OCI-LY7 (cell line): Measurements from ENCODE around the gene TSTD2. TPM values are rescaled to one million over a fixed set of nuclear protein-coding genes. Genes with fewer than 3 reads are reported as not detected.

Experiments used
- BruUV-seq: library from RNA; stranded (reverse); fragments of 400-500 nt; replicated peaks from 2 replicates; lab custom pipeline; 2021; lab: Mats Ljungman, UMichigan
- CTCF ChIA-PET: fragments of 300-600 bp; sonication (Branson Sonifier 250); formaldehyde crosslinking; loops from one replicate; lab custom pipeline; 2022; ENCODE audit warnings: antibody characterized with exemption; ENCODE audit not compliant: unreplicated experiment; lab: Charles Lee
- POLR2A ChIA-PET: fragments of 300-600 bp; sonication (Branson Sonifier 250); formaldehyde crosslinking; loops from one replicate; lab custom pipeline; 2022; ENCODE audit warnings: antibody characterized with exemption; lab: Charles Lee
- DNase-seq: peaks from one replicate; pipeline ENCODE4 v3.0.0-alpha.2; 2015; ENCODE audit warnings: low spot score
- H2AFZ ChIP-seq: fragments of 200-600 bp; sonication (generic), shearing (Covaris generic); 2 replicates; pipeline ENCODE4 v1.6.1; 2014; ENCODE audit warnings: mild to moderate bottlenecking, antibody characterized with exemption, low read length, moderate library complexity
- H3K27ac ChIP-seq: fragments of 200-600 bp; sonication (generic); 2 replicates; pipeline ENCODE4 v1.5.1; 2014; ENCODE audit warnings: mixed run types, low read depth, mild to moderate bottlenecking, moderate library complexity, low read length, inconsistent platforms; ENCODE audit not compliant: poor library complexity, severe bottlenecking
- H3K36me3 ChIP-seq: fragments of 200-600 bp; sonication (generic); 2 replicates; pipeline ENCODE4 v1.6.1; 2014; ENCODE audit warnings: mild to moderate bottlenecking, antibody characterized with exemption, low read length, moderate library complexity, mixed read lengths; ENCODE audit not compliant: insufficient read depth
- H3K4me1 ChIP-seq: fragments of 200-600 bp; sonication (generic); 2 replicates; pipeline ENCODE4 v1.5.1; 2014; ENCODE audit warnings: mild to moderate bottlenecking, low read length; ENCODE audit not compliant: insufficient read depth, poor library complexity, severe bottlenecking
- H3K4me2 ChIP-seq: fragments of 200-600 bp; sonication (generic); 2 replicates; pipeline ENCODE4 v1.6.1; 2014; ENCODE audit warnings: mild to moderate bottlenecking, low read length
- H3K4me3 ChIP-seq: fragments of 200-600 bp; sonication (generic); 2 replicates; pipeline ENCODE4 v1.5.1; 2014; ENCODE audit warnings: mild to moderate bottlenecking, low read depth, low read length; ENCODE audit not compliant: poor library complexity, severe bottlenecking
- H3K79me2 ChIP-seq: fragments of 200-600 bp; sonication (generic); 2 replicates; pipeline ENCODE4 v1.6.1; 2016; ENCODE audit warnings: low read depth, mild to moderate bottlenecking, low read length, moderate library complexity, mixed read lengths; ENCODE audit not compliant: insufficient read depth
- H3K9me2 ChIP-seq: fragments of 200-600 bp; sonication (generic); 2 replicates; pipeline ENCODE4 v1.6.1; 2016; ENCODE audit warnings: mild to moderate bottlenecking, low read length, mixed read lengths; ENCODE audit not compliant: insufficient read depth
- H3K9me3 ChIP-seq: fragments of 200-600 bp; sonication (generic); 2 replicates; pipeline ENCODE4 v1.6.1; 2014; ENCODE audit warnings: mild to moderate bottlenecking, mixed run types, low read length, mixed read lengths
- H4K20me1 ChIP-seq: fragments of 200-600 bp; sonication (generic); 2 replicates; pipeline ENCODE4 v1.6.1; 2014; ENCODE audit warnings: mild to moderate bottlenecking, antibody characterized with exemption, low read length, moderate library complexity, mixed read lengths; ENCODE audit not compliant: insufficient read depth
- CTCF ChIP-seq: fragments of 200-600 bp; sonication (generic); conservative IDR thresholded peaks from 2 replicates; pipeline ENCODE4 v1.5.1; 2014; ENCODE audit warnings: mild to moderate bottlenecking, antibody characterized with exemption, low read length, moderate library complexity, mixed read lengths
- EZH2phosphoT487 ChIP-seq: fragments of 200-600 bp; sonication (generic); IDR thresholded peaks from 2 replicates; pipeline ENCODE4 v1.6.1; 2018; ENCODE audit warnings: low read depth, borderline replicate concordance, mild to moderate bottlenecking, mixed run types, antibody characterized with exemption, low read length, moderate library complexity, mixed read lengths
- intact Hi-C: fragments of 100-400 bp; cut with micrococcal nuclease; formaldehyde crosslinking; loops from one replicate; pipeline ENCODE4 v1.10.0; 2022; ENCODE audit not compliant: unreplicated experiment
- total RNA-seq, 2 experiments: library from RNA; depleted of rRNA in 1 of 2; stranded (reverse); fragments of >200 nt in 1 of 2; shearing (Covaris generic) in 1 of 2; gene quantifications; 2 replicates each; pipeline ENCODE4 v1.2.3, GENCODE V29; 2014 to 2022

Gene TSTD2
- total RNA-seq, 2 experiments from 2014 or later = 17.1 to 22.0 TPM

- BruUV-seq = no TSS peak
- DNase-seq = no peak
- CTCF ChIA-PET = interaction anchor here (1.1 kb wide), 1 partner anchor 14 kb away, joined by 3 read pairs; no protein-coding TSS in a partner anchor
- POLR2A ChIA-PET = interaction anchor here (0.9 to 2.5 kb wide), 4 partner anchors 13 to 19 kb away, joined by 4 to 9 read pairs (median 5); no protein-coding TSS in a partner anchor
- no peaks in the 10 kb centered on the region for H3K4me1 ChIP-seq
- H3K9me2 ChIP-seq = no peaks in the 10 kb centered on the region
- intact Hi-C loops = loop anchor here (2.0 kb wide), 1 partner anchor 14 kb away; no protein-coding TSS in a partner anchor
- no peak overlapping the region for H3K4me3 ChIP-seq
- H3K27ac ChIP-seq = no peak overlapping the region
- H4K20me1 ChIP-seq = no peaks in the 10 kb centered on the region
- TF ChIP-seq EZH2phosphoT487 (no peak), CTCF (no peak)
- H3K36me3 ChIP-seq = peaks cover 98% of the 10 kb centered on the region
- H3K9me3 ChIP-seq = no peaks in the 10 kb centered on the region
- H3K4me2 ChIP-seq = no peak overlapping the region
- no peak overlapping the region for H2AFZ ChIP-seq
- H3K79me2 ChIP-seq = no peaks in the 10 kb centered on the region
Observed at GRCh38 chr9:97660340-97660739, 27.2 kb upstream of the TSTD2 start.

GRCh38 chr9:97659771-97660170 lies 26.6 kb upstream of the TSTD2 start:
- Histone ChIP-seq H3K9me3 (no peaks in the 10 kb centered on the region), H3K4me2 (no peak overlapping the region), H3K36me3 (peaks cover 98% of the 10 kb centered on the region), H3K79me2 (no peaks in the 10 kb centered on the region), H2AFZ (no peak overlapping the region), H3K9me2 (no peaks in the 10 kb centered on the region), H4K20me1 (no peaks in the 10 kb centered on the region), H3K27ac (no peak overlapping the region), H3K4me1 (no peaks in the 10 kb centered on the region), H3K4me3 (no peak overlapping the region)
- ChIA-PET CTCF (interaction anchor here (1.1 kb wide), 1 partner anchor 14 kb away, joined by 3 read pairs; no protein-coding TSS in a partner anchor), POLR2A (interaction anchor here (1.3 to 2.5 kb wide), 2 partner anchors 12 to 14 kb away, joined by 5 to 9 read pairs; no protein-coding TSS in a partner anchor)
- DNase-seq = no peak
- intact Hi-C loops = loop anchor here (2.0 kb wide), 1 partner anchor 13 kb away; no protein-coding TSS in a partner anchor
- no peak for TF ChIP-seq CTCF
- TF ChIP-seq EZH2phosphoT487 = no peak
- no TSS peak for BruUV-seq

- CTCF ChIA-PET = no interaction called here
Observed at GRCh38 chr9:97658707-97659106, 25.5 kb upstream of the TSTD2 start.

More at GRCh38 chr9:97658707-97659106, 25.5 kb upstream of the TSTD2 start:
- no TSS peak for BruUV-seq
- Histone ChIP-seq H3K9me3 (no peaks in the 10 kb centered on the region), H2AFZ (no peak overlapping the region), H3K27ac (no peak overlapping the region), H3K4me1 (no peaks in the 10 kb centered on the region), H3K79me2 (no peaks in the 10 kb centered on the region), H3K4me2 (no peak overlapping the region), H3K9me2 (no peaks in the 10 kb centered on the region), H3K36me3 (peaks cover 98% of the 10 kb centered on the region), H4K20me1 (no peaks in the 10 kb centered on the region), H3K4me3 (no peak overlapping the region)
- DNase-seq = no peak
- POLR2A ChIA-PET = interaction anchor here (0.6 to 1.3 kb wide), 2 partner anchors 11 to 342 kb away, joined by 3 to 5 read pairs; no protein-coding TSS in a partner anchor
- intact Hi-C loops = no loop called here
- TF ChIP-seq EZH2phosphoT487 (no peak), CTCF (no peak)
